Measurements from ENCODE around the gene RNU6-1. TPM values are rescaled to one million over a fixed set of nuclear protein-coding genes. Genes with fewer than 3 reads are reported as not detected.

Gene RNU6-1
- total RNA-seq, 1 experiment from 2014 or later: not detected

DNA sequence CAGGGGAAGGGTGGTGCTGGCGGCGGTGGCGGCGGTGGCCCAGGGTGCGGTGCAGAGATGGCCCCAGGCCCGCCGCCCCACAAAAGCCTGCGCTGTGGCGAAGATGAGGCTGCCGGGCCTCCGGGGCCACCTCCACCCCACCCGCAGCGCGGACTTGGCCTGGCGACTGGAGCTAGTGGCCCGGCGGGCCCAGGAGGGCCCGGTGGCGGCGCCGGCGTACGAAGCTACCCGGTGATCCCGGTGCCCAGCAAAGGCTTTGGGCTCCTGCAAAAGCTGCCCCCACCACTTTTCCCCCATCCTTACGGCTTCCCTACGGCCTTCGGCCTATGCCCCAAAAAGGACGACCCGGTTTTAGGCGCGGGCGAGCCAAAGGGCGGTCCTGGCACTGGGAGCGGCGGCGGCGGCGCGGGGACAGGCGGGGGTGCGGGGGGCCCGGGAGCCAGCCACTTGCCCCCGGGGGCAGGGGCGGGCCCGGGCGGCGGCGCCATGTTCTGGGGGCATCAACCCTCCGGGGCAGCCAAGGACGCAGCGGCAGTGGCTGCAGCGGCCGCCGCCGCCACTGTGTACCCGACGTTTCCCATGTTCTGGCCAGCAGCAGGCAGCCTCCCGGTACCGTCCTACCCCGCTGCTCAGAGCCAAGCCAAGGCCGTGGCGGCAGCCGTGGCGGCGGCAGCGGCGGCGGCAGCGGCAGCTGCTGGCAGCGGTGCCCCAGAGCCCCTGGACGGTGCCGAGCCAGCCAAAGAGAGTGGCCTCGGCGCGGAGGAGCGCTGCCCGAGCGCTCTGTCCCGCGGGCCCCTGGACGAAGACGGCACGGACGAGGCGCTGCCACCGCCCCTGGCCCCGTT lies 12.9 kb downstream of the RNU6-1 start:
- Mint-ChIP-seq H3K36me3 (no peaks in the 10 kb centered on the region; the same call in 1 of the 2 replicates), H3K4me1 (peaks cover 55% of the 10 kb centered on the region), H3K27ac (no peak overlapping the region), H3K4me3 (no peak overlapping the region), H3K27me3 (ENCODE audit: low read depth) (peaks cover 94% of the 10 kb centered on the region), H3K9me3 (no peaks in the 10 kb centered on the region)
- POLR2A ChIA-PET: no interaction called here
- no peak for DNase-seq (ENCODE audit: low spot score)
- no peak for ATAC-seq
- TF ChIP-seq, protein P1, sequence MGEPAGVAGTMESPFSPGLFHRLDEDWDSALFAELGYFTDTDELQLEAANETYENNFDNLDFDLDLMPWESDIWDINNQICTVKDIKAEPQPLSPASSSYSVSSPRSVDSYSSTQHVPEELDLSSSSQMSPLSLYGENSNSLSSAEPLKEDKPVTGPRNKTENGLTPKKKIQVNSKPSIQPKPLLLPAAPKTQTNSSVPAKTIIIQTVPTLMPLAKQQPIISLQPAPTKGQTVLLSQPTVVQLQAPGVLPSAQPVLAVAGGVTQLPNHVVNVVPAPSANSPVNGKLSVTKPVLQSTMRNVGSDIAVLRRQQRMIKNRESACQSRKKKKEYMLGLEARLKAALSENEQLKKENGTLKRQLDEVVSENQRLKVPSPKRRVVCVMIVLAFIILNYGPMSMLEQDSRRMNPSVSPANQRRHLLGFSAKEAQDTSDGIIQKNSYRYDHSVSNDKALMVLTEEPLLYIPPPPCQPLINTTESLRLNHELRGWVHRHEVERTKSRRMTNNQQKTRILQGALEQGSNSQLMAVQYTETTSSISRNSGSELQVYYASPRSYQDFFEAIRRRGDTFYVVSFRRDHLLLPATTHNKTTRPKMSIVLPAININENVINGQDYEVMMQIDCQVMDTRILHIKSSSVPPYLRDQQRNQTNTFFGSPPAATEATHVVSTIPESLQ (CRISPR knock-in tag; IDR thresholded peaks at IDR 0.05): no peak
- TF ChIP-seq, protein P2, sequence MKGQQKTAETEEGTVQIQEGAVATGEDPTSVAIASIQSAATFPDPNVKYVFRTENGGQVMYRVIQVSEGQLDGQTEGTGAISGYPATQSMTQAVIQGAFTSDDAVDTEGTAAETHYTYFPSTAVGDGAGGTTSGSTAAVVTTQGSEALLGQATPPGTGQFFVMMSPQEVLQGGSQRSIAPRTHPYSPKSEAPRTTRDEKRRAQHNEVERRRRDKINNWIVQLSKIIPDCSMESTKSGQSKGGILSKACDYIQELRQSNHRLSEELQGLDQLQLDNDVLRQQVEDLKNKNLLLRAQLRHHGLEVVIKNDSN (CRISPR knock-in tag; IDR thresholded peaks at IDR 0.05): 0 out of 2 replicates have a peak, but pooled peaks have one; percentile 5
- CTCF ChIA-PET: interaction anchor here (0.7 to 5.0 kb wide), 2 partner anchors 8 to 140 kb away, joined by 5 to 31 read pairs; no protein-coding TSS in a partner anchor

DNA sequence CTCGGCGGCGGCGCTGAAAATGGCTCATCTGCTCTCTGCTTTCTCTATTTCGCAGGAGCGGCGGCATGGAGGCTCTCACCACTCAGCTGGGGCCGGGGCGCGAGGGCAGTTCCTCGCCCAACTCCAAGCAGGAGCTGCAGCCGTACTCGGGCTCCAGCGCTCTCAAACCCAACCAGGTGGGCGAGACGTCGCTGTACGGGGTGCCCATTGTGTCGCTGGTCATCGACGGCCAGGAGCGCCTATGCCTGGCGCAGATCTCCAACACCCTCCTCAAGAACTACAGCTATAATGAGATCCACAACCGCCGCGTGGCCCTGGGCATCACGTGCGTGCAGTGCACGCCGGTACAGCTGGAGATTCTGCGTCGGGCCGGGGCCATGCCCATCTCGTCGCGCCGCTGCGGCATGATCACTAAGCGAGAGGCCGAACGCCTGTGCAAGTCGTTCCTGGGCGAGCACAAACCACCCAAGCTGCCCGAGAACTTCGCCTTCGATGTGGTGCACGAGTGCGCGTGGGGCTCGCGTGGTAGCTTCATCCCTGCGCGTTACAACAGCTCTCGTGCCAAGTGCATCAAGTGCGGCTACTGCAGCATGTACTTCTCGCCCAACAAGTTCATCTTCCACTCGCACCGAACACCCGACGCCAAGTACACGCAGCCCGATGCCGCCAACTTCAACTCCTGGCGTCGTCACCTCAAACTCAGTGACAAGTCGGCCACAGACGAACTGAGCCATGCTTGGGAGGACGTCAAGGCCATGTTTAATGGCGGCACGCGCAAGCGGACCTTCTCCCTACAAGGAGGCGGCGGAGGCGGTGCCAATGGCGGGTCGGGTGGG lies 13.7 kb downstream of the RNU6-1 start:
- CTCF ChIA-PET: interaction anchor here (1.1 to 5.0 kb wide), 2 partner anchors 9 to 325 kb away, joined by 3 to 31 read pairs; no protein-coding TSS in a partner anchor
- POLR2A ChIA-PET: no interaction called here
- DNase-seq (ENCODE audit: low spot score) (peak; percentile 52), ATAC-seq (no peak)
- Mint-ChIP-seq H3K9me3 (no peaks in the 10 kb centered on the region), H3K27me3 (ENCODE audit: low read depth) (peaks cover 94% of the 10 kb centered on the region), H3K27ac (no peak overlapping the region), H3K36me3 (no peaks in the 10 kb centered on the region; the same call in 1 of the 2 replicates), H3K4me3 (peak overlapping the region; percentile 57), H3K4me1 (peaks cover 63% of the 10 kb centered on the region)
- TF ChIP-seq, protein P2 (CRISPR knock-in tag; IDR thresholded peaks at IDR 0.05): peak; percentile 46; the same call in 1 of the 2 replicates
- 0 out of 2 replicates have a peak, but pooled peaks have one; percentile 15 for TF ChIP-seq ZNF317 (CRISPR knock-in tag; IDR thresholded peaks at IDR 0.05; ENCODE audit: borderline replicate concordance, low read depth)
- TF ChIP-seq, protein P3, sequence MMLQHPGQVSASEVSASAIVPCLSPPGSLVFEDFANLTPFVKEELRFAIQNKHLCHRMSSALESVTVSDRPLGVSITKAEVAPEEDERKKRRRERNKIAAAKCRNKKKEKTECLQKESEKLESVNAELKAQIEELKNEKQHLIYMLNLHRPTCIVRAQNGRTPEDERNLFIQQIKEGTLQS (CRISPR knock-in tag; conservative IDR thresholded peaks at IDR 0.05): no peak
- TF ChIP-seq, protein P4, sequence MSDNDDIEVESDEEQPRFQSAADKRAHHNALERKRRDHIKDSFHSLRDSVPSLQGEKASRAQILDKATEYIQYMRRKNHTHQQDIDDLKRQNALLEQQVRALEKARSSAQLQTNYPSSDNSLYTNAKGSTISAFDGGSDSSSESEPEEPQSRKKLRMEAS (CRISPR knock-in tag; IDR thresholded peaks at IDR 0.05): peak; percentile 23; the same call in 1 of the 2 replicates
- TF ChIP-seq, protein P5, sequence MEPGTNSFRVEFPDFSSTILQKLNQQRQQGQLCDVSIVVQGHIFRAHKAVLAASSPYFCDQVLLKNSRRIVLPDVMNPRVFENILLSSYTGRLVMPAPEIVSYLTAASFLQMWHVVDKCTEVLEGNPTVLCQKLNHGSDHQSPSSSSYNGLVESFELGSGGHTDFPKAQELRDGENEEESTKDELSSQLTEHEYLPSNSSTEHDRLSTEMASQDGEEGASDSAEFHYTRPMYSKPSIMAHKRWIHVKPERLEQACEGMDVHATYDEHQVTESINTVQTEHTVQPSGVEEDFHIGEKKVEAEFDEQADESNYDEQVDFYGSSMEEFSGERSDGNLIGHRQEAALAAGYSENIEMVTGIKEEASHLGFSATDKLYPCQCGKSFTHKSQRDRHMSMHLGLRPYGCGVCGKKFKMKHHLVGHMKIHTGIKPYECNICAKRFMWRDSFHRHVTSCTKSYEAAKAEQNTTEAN (CRISPR knock-in tag; IDR thresholded peaks at IDR 0.05): no peak
- TF ChIP-seq, protein P6, sequence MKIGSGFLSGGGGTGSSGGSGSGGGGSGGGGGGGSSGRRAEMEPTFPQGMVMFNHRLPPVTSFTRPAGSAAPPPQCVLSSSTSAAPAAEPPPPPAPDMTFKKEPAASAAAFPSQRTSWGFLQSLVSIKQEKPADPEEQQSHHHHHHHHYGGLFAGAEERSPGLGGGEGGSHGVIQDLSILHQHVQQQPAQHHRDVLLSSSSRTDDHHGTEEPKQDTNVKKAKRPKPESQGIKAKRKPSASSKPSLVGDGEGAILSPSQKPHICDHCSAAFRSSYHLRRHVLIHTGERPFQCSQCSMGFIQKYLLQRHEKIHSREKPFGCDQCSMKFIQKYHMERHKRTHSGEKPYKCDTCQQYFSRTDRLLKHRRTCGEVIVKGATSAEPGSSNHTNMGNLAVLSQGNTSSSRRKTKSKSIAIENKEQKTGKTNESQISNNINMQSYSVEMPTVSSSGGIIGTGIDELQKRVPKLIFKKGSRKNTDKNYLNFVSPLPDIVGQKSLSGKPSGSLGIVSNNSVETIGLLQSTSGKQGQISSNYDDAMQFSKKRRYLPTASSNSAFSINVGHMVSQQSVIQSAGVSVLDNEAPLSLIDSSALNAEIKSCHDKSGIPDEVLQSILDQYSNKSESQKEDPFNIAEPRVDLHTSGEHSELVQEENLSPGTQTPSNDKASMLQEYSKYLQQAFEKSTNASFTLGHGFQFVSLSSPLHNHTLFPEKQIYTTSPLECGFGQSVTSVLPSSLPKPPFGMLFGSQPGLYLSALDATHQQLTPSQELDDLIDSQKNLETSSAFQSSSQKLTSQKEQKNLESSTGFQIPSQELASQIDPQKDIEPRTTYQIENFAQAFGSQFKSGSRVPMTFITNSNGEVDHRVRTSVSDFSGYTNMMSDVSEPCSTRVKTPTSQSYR (CRISPR knock-in tag; IDR thresholded peaks at IDR 0.05): no peak
